ENCODE data around the gene NDUFB7. TPM values are rescaled to one million over a fixed set of nuclear protein-coding genes. Genes with fewer than 3 reads are reported as not detected.

NDUFB7 gene
- total and polyA plus RNA-seq, 3 experiments from 2014 or later, result 123 to 235 (median 126) TPM

DNA sequence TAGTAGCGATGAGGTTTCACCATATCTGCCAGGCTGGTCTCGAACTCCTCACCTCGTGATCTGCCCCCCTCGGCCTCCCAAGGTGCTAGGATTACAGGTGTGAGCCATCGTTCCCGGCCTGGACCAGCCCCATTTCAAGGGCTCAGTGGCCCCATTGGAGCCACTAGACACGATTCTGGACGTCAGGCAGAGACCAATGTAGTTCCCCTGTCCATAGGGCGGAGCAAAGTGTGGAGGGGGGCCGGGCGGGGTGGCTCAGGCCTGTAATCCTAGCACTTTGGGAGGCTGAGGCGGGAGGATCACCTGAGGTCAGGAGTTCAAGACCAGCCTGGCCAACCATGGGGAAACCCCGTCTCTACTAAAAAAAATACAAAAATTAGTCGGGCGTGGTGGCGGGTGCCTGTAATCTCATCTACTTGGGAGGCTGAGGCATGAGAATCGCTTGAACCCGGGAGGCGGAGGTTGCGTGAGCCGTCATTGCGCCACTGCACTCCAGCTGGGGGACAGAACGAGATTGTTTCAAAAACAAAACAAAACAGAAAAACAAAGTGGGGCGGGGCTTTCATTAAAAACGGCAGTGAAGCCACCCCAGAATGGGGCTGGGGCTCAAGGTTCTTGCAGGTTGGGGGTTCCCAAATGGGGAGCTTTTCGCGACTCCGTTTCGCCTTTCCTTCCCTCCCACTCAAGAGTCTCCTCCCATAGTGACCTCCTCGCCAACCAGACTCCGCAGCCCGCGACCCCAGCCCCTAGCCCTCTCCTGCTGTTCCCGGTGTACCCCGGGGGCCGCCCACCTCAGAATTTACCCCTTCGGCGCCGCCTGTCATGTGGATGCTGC lies 43.2 kb downstream of the NDUFB7 start:
- H3K36me3 Mint-ChIP-seq, result peaks cover 0 to 21% (median 6%) of the 10 kb centered on the region in 3 donors
- peak overlapping the region; percentile 91 for H3K27ac ChIP-seq (ENCODE audit: low read depth, low read length)
- no peak for DNase-seq
- peaks cover 39 to 76% (median 54%) of the 10 kb centered on the region in 3 donors for H3K4me1 Mint-ChIP-seq
- no peaks in the 10 kb centered on the region for H3K9me3 ChIP-seq (ENCODE audit: low read length)
- H3K27ac Mint-ChIP-seq, result peak overlapping the region; percentile 94 to 100 (median 98)
- ChIA-PET CTCF (interaction anchor here (1.0 to 1.3 kb wide), 2 partner anchors 11 to 24 kb away, joined by 4 to 5 read pairs; partner anchors contain the start of gene DNAJB1), POLR2A (interaction anchor here (0.7 to 4.6 kb wide), 3 partner anchors 11 to 24 kb away, joined by 3 to 44 read pairs (median 9); partner anchors contain the start of gene DNAJB1)
- H3K4me1 ChIP-seq (ENCODE audit: insufficient read depth, low read length), result peaks cover 46% of the 10 kb centered on the region
- H3K9me3 Mint-ChIP-seq, result no peaks in the 10 kb centered on the region
- no peaks in the 10 kb centered on the region for H3K36me3 ChIP-seq (ENCODE audit: insufficient read depth, low read length)
- H3K4me3 Mint-ChIP-seq, result peak overlapping the region; percentile 85 to 99 (median 94)
- peak overlapping the region; percentile 54 for H3K4me3 ChIP-seq (ENCODE audit: low read length)
- H3K27me3 ChIP-seq (ENCODE audit: insufficient read depth, low read length, poor library complexity, severe bottlenecking), result no peaks in the 10 kb centered on the region
- no peaks in the 10 kb centered on the region for H3K27me3 Mint-ChIP-seq

DNA sequence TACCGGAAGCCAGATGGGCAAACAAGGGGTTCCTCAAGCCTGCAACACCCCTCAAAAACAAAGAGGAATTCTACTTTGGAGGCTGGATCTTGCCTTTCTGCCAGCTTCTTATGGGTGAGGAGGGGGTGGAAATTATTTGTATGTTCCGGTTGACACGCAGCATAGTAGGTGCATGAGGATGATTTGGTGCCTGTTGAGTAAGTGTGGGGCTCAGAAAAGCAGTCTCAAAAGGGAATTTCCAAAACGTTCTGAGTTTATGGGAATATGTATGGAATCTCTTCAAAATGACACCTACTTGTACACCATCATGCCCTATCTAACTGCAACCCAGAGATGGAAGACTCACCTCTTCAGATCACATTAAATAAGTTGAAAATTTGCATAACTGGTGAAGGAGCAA lies 45.4 kb downstream of the NDUFB7 start:
- H3K4me1 ChIP-seq (ENCODE audit: insufficient read depth, low read length), result peaks cover 49% of the 10 kb centered on the region
- DNase-seq, result no peak
- H3K27ac ChIP-seq (ENCODE audit: low read depth, low read length), result no peak overlapping the region
- Mint-ChIP-seq H3K9me3 (no peaks in the 10 kb centered on the region), H3K4me3 (peak overlapping the region in 1 of 7 donors; percentile 44), H3K4me1 (peaks cover 46 to 79% (median 57%) of the 10 kb centered on the region in 3 donors), H3K36me3 (peaks cover 0 to 15% (median 0%) of the 10 kb centered on the region in 3 donors), H3K27me3 (no peaks in the 10 kb centered on the region), H3K27ac (peak overlapping the region in 5 of 8 donors; percentile 29 to 94 (median 57))
- no peaks in the 10 kb centered on the region for H3K27me3 ChIP-seq (ENCODE audit: insufficient read depth, low read length, poor library complexity, severe bottlenecking)
- H3K9me3 ChIP-seq (ENCODE audit: low read length), result no peaks in the 10 kb centered on the region
- H3K36me3 ChIP-seq (ENCODE audit: insufficient read depth, low read length), result no peaks in the 10 kb centered on the region
- ChIA-PET CTCF (interaction anchor here (0.9 to 1.5 kb wide), 6 partner anchors 22 to 48 kb away, joined by 3 to 7 read pairs (median 4); no protein-coding TSS in a partner anchor), POLR2A (interaction anchor here (0.9 kb wide), 1 partner anchor 9 kb away, joined by 3 read pairs; no protein-coding TSS in a partner anchor)
- H3K4me3 ChIP-seq (ENCODE audit: low read length), result no peak overlapping the region

DNA sequence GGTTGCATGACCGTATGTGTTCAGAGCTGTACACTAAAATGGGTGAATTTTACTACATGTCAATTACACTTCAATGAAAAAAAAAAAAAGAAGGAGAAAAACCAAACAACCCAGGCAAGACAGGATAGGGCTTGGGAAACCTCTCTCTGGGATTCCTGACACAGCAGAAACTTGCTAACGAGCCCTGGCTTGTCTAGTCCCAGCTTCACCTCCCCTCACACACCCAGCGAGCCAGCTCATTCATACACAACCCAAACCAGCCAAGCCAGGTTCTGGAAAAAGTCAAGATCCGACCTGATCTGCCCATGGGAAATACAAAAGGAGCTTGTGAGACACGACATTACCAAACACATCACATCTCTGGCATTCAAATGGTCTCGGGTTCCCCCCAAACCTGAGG lies 46.1 kb downstream of the NDUFB7 start:
- Mint-ChIP-seq H3K4me3 (peak overlapping the region in 3 of 7 donors; percentile 18 to 59 (median 42)), H3K9me3 (no peaks in the 10 kb centered on the region), H3K27ac (peak overlapping the region in 5 of 8 donors; percentile 11 to 94 (median 55)), H3K27me3 (no peaks in the 10 kb centered on the region), H3K4me1 (peaks cover 42 to 74% (median 54%) of the 10 kb centered on the region in 3 donors), H3K36me3 (peaks cover 0 to 15% (median 0%) of the 10 kb centered on the region in 3 donors)
- peaks cover 47% of the 10 kb centered on the region for H3K4me1 ChIP-seq (ENCODE audit: insufficient read depth, low read length)
- DNase-seq, result no peak
- no peaks in the 10 kb centered on the region for H3K36me3 ChIP-seq (ENCODE audit: insufficient read depth, low read length)
- no peaks in the 10 kb centered on the region for H3K9me3 ChIP-seq (ENCODE audit: low read length)
- POLR2A ChIA-PET, result interaction anchor here (0.7 to 0.9 kb wide), 2 partner anchors 8 to 10 kb away, joined by 3 to 4 read pairs; no protein-coding TSS in a partner anchor
- H3K4me3 ChIP-seq (ENCODE audit: low read length), result no peak overlapping the region
- no peaks in the 10 kb centered on the region for H3K27me3 ChIP-seq (ENCODE audit: insufficient read depth, low read length, poor library complexity, severe bottlenecking)
- CTCF ChIA-PET, result interaction anchor here (0.9 to 1.5 kb wide), 8 partner anchors 10 to 48 kb away, joined by 3 to 7 read pairs (median 4); no protein-coding TSS in a partner anchor
- H3K27ac ChIP-seq (ENCODE audit: low read depth, low read length), result no peak overlapping the region

DNA sequence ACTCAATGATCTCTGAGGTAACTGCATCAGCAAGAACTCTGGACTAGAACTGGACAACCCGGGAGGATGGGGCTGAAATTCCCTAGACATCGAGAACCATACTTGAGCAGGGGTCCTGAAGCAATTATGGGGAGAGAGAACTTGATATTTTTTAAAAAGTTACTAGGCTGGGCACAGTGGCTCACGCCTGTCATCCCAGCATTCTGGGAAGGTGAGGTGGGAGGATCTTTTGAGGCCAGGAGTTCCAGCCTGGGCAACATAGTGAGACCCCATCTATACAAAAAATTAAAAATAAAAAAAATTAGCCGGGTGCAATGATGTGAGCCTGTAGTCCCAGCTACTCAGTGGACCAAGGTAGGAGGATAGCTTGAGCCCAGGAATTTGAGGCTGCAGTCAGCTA lies 51.3 kb downstream of the NDUFB7 start:
- peak overlapping the region; percentile 83 to 98 (median 96) for H3K27ac Mint-ChIP-seq
- H3K4me1 Mint-ChIP-seq, result peaks cover 63 to 69% (median 69%) of the 10 kb centered on the region in 3 donors
- no peak overlapping the region for H3K4me3 ChIP-seq (ENCODE audit: low read length)
- H3K36me3 Mint-ChIP-seq, result peaks cover 9 to 25% (median 14%) of the 10 kb centered on the region in 3 donors
- H3K9me3 ChIP-seq (ENCODE audit: low read length), result no peaks in the 10 kb centered on the region
- ChIA-PET POLR2A (interaction anchor here (9.7 kb wide), 1 partner anchor 15 kb away, joined by 175 read pairs; no protein-coding TSS in a partner anchor), CTCF (interaction anchor here (0.9 to 6.2 kb wide), 3 partner anchors 11 to 39 kb away, joined by 3 to 65 read pairs (median 5); no protein-coding TSS in a partner anchor)
- H3K27ac ChIP-seq (ENCODE audit: low read depth, low read length), result peak overlapping the region; percentile 92
- H3K27me3 Mint-ChIP-seq, result peaks cover 0 to 13% of the 10 kb centered on the region in 2 donors
- no peaks in the 10 kb centered on the region for H3K9me3 Mint-ChIP-seq
- peaks cover 74% of the 10 kb centered on the region for H3K4me1 ChIP-seq (ENCODE audit: insufficient read depth, low read length)
- DNase-seq, result no peak
- no peaks in the 10 kb centered on the region for H3K27me3 ChIP-seq (ENCODE audit: insufficient read depth, low read length, poor library complexity, severe bottlenecking)
- H3K4me3 Mint-ChIP-seq, result peak overlapping the region in 3 of 7 donors; percentile 66 to 73 (median 71)
- H3K36me3 ChIP-seq (ENCODE audit: insufficient read depth, low read length), result peaks cover 18% of the 10 kb centered on the region

DNA sequence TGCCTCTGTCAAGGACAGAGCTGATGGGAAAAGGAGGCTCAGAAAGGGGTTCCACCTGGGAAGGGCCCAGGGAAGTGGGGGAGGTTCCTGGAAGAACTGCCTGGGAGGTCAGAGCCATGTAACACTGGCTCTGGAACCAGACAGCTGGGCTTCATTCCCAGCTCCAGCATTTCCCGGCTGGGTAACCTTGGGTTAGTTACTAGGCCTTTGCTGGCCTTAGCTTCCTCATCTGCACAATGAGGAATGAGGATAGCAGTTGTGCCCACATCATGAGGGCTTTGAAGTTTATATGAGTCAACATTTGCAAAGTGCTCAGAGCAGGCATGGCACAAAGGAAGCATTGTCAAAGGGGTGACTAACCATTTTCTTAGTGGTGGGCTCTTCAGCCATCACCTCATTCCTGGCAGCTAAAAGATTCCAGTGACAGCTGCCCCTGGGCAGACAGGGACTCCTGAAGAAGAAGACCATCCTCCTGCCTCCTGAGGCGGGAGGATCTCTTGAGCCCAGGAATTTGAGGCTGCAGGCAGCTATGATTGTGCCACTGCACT lies 51.9 kb downstream of the NDUFB7 start:
- peaks cover 80% of the 10 kb centered on the region for H3K4me1 ChIP-seq (ENCODE audit: insufficient read depth, low read length)
- peaks cover 67 to 72% (median 71%) of the 10 kb centered on the region in 3 donors for H3K4me1 Mint-ChIP-seq

DNA sequence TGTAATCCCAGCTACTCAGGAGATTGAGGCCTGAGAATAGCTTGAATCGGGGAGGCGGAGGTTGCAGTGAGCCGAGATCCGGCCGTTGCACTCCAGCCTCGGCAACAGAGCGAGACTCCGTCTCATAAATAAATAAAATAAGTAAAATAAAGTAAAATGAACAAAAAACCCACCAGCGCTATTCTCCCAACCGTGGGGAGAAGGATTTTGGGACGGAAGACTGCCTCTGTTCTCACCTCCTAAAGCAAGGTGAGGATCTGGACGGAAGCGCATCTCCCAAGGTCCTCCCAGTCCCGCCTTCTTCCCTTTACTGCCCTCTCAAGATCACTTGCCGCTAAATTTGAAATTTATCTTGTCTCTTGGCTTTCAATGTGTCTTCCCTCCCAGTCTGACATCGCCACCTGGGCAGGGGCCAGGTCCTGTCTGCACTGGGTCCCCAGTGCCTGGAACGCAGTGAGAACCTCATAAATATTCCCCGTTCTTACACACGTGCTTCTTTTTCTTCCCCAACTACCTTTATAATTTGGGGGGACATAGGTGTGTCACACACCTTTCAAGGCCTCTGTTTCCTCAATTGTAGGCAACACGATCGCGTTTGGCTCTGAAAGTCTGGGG lies 52.5 kb downstream of the NDUFB7 start:
- H3K4me3 ChIP-seq (ENCODE audit: low read length), result peak overlapping the region; percentile 51
- CTCF ChIA-PET, result interaction anchor here (1.4 to 6.2 kb wide), 4 partner anchors 9 to 37 kb away, joined by 3 to 65 read pairs (median 10); no protein-coding TSS in a partner anchor

More for the DNA sequence above, 51.9 kb downstream of the NDUFB7 start:
- Mint-ChIP-seq H3K36me3 (peaks cover 13 to 31% (median 20%) of the 10 kb centered on the region in 3 donors), H3K9me3 (no peaks in the 10 kb centered on the region), H3K4me3 (peak overlapping the region in 6 of 7 donors; percentile 39 to 94 (median 70)), H3K27me3 (peaks cover 0 to 13% of the 10 kb centered on the region in 2 donors), H3K27ac (peak overlapping the region; percentile 83 to 98 (median 96))
- Histone ChIP-seq H3K36me3 (ENCODE audit: insufficient read depth, low read length) (peaks cover 24% of the 10 kb centered on the region), H3K27me3 (ENCODE audit: insufficient read depth, low read length, poor library complexity, severe bottlenecking) (no peaks in the 10 kb centered on the region), H3K9me3 (ENCODE audit: low read length) (no peaks in the 10 kb centered on the region), H3K27ac (ENCODE audit: low read depth, low read length) (peak overlapping the region; percentile 92), H3K4me3 (ENCODE audit: low read length) (peak overlapping the region; percentile 15)
- ChIA-PET CTCF (interaction anchor here (1.4 to 6.2 kb wide), 2 partner anchors 10 to 14 kb away, joined by 5 to 65 read pairs; no protein-coding TSS in a partner anchor), POLR2A (interaction anchor here (0.6 to 9.7 kb wide), 3 partner anchors 14 to 1838 kb away, joined by 3 to 175 read pairs (median 11); no protein-coding TSS in a partner anchor)
- DNase-seq, result no peak

More for the DNA sequence above, 52.5 kb downstream of the NDUFB7 start:
- Mint-ChIP-seq H3K27me3 (peaks cover 0 to 13% of the 10 kb centered on the region in 2 donors), H3K36me3 (peaks cover 17 to 37% (median 25%) of the 10 kb centered on the region in 3 donors), H3K4me1 (peaks cover 72 to 78% (median 77%) of the 10 kb centered on the region in 3 donors), H3K27ac (peak overlapping the region; percentile 83 to 98 (median 96)), H3K4me3 (peak overlapping the region; percentile 71 to 98 (median 96)), H3K9me3 (no peaks in the 10 kb centered on the region)
- Histone ChIP-seq H3K4me1 (ENCODE audit: insufficient read depth, low read length) (peaks cover 84% of the 10 kb centered on the region), H3K27me3 (ENCODE audit: insufficient read depth, low read length, poor library complexity, severe bottlenecking) (no peaks in the 10 kb centered on the region), H3K9me3 (ENCODE audit: low read length) (no peaks in the 10 kb centered on the region), H3K36me3 (ENCODE audit: insufficient read depth, low read length) (peaks cover 30% of the 10 kb centered on the region), H3K27ac (ENCODE audit: low read depth, low read length) (peak overlapping the region; percentile 92)
- DNase-seq, result no peak
- POLR2A ChIA-PET, result interaction anchor here (0.6 to 9.7 kb wide), 5 partner anchors 11 to 1837 kb away, joined by 3 to 175 read pairs (median 11); partner anchors contain the start of gene TECR
